GM19397 (cell line): Measurements from ENCODE around the gene PPARD.
"Not testable (repeated sequence)": the region's sequence is repeated elsewhere in the genome, so short reads cannot be mapped to it uniquely, and the experiment has no call there.

ENCODE experiments used
- ATAC-seq: cut with Tn5 transposase; IDR thresholded peaks from one replicate; pipeline ENCODE4 v1.9.1; 2021; ENCODE audit warnings: mild to moderate bottlenecking, moderate library complexity; ENCODE audit not compliant: unreplicated experiment

Gene PPARD

DNA sequence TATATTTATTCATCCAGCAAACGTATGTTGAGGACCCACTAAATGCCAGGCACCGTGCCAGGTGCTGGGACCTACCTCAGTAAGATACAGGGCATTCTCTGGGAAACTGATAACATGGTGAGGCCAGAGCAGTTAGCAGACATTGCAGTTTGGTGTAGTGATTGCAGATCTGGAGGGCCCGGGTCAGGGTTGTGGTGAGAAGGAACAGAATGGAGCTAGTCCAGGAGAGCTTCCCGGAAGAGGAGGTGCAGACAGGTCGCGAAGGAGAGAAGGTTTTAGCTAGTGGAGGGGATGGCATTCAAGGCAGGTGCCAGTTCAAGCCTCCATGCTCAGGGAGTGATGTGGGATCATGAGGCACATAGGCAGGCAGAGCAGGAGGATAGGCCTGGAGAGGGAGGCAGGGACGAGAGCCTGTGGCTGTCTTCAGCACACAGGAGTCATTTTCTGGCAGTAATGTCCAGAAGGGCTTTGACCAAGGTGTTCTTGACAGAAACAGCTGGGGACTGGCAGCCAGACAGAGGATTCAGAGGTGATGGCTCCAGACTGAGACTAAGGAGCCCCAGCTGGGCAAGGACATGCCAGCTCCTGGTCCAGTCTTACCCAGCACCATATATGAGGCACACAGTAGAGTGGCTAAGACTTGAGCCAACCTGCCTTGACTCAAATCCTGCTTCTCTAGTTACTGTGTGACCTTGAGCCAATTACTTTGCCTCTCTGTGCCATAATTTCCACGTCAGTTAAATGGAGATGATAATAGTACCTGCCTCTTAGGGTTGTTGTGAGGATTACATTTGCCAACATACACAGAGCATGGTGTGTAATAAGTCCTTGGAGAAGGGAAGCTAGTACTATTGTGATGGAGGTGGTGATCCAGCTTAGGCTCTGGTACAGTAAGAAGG is 61.4 kb downstream of the PPARD start:
- ATAC-seq, result no peak

DNA sequence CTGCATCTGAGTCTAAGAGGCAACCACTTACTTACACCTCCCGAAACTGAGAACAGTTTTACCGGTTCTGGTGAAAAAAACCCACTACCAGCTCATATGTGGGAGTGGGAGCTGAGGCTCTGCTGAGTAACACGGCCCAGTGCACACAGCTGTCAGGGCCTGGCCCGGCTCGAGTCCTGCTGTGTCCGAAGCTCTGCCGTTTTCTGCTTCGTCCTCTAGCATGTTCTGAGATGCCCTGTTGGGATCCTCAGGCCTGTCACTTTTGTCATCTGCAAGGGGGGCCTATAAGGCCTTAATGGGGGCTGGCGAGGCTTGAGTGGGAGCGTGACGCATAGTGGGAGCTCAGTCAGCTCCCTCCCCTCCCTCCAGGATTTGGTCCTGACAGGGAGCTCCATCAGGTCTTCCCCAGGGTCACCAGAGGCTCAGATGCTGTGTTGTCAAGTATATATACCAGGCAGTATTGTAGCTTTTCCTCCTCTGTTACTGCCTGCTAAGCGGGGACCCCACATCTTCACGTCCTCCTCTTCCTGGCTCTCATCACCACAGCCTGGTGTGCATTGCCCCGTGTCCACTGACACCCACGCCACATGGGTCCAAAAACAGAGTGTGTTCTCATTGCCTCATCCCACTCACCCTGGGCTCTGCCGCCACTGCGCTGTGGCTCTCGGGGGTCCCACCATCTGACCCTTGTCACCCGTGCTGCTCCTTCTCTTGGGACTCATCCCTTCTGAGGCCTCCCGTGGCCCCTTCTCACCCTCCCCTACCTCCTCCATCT is 64.5 kb downstream of the PPARD start:
- ATAC-seq, result no peak

DNA sequence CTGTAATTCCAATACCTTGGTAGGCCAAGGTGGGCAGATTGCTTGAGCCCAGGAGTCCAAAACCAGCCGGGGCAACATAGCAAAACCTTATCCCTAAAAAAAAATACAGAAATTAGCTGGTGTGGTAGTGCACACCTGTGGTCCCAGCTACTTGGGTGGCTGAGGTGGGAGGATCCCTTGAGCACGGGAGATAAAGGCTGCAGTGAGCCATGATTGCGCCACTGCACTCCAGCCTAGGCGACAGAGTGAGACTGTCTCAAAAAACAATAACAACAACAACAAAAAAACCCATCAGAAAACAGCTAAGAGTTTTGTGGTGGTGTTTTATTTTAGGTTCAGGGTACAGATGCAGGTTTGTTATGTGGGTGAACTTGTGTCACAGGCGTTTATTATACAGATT is 66.9 kb downstream of the PPARD start:
- ATAC-seq, result no peak

DNA sequence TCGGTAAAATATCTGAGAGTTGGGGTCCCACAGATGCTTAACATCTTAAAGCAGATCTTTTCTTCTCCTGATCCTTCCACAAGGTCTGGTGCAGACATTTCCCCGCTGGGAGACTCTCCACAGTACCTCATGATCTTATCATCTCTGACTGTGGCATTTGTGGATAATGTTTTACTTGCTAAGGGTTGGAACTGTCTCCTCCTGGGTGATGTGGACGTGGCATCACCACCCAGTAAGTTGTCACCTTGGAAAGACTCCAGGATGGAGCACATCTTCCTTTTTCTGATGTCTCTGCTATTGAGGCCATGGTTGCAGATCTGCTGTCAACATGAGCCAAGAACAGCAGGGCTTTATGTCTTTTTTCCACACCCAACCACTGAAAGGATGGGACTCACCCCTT is 67.8 kb downstream of the PPARD start:
- ATAC-seq, result no peak

DNA sequence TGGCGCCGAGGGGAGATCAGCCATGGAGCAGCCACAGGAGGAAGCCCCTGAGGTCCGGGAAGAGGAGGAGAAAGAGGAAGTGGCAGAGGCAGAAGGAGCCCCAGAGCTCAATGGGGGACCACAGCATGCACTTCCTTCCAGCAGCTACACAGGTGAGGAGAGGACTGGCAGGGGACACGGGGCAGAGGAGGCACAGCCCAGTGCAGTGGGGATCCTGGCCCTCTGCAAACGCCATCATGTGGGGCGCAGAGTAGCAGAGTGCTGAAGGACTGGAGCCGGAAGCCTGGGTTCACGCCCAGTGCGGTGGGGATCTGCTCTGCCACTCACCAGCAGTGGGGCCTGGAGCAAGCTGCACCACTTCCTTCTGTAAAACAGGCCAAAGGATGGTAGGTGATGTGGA is 68.7 kb downstream of the PPARD start:
- no peak for ATAC-seq

DNA sequence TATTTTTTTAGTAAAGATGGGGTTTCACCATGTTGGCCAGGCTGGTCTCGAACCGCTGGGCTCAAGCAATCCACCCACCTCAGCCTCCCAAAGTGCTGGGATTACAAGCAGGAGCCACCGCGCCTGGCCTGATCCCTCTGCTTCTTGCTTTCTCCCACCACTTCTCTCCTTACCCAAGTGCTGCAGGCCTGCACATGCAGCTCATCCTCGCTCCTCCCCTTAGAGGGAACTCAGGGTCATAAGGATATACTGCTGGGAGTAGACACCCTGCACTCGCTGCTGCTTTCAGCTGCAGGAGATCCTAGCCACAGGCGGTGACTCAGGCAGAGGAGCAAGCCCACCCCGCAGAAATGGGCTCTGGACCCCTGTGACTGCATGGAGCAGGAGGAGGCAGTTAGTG is 69.7 kb downstream of the PPARD start:
- ATAC-seq, result no peak

DNA sequence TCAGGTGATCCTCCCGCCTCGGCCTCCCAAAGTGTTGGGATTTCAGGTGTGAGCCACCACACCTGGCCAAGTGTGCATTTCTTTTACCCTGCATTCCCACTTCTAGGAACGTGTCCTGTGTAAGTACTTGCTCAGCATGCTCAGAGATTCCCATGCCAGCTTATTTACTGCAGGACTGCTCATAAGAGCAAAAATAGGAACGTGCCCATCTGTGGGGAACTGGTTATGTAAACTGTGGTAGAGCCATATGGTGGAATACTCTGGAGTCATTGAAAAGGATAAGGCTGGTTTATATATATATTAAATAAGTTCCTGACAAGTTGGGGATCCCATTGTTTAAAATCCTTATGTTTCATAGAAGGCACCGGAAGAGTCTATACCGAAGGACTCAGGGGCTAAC is 71.6 kb downstream of the PPARD start:
- ATAC-seq, result no peak

DNA sequence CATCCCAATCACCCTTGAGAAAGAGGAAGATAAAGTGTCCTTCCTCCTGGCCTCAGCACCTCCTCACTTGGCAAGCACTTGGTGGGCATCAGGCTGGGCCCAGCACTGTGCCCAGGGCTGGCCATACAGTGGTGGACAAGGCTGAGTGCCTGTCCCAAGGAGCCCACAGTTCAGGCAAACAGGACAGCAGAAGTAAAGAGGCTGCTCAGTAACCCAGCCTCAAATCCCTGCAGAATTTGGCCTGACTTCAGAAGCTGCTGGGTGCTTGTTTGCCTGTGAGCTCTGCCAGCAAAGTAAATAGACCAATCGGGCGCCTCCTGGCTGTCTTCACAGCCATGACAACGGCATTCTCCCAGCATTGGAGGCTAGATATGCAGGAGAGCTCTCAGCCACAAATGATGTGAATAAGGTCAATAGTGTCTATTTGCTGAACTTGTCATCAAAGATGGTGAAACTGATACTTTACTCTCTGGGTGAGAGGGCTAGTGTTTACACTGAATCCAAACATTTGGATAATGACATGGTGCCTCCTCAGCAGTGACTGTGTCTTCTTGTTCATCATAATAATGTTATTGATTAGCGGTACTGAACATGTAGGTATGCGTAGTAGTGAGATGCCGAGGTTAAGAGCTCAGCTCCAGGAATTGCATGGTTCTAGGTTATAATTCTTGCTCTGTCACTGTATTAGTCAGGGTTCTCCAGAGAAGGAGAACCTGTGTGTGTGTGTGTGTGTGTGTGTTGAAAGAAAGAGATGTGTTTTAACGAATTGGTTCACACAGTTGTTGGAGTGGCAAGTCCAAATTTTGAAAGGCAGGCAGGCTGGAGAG is 72.9 kb downstream of the PPARD start:
- ATAC-seq, result no peak

DNA sequence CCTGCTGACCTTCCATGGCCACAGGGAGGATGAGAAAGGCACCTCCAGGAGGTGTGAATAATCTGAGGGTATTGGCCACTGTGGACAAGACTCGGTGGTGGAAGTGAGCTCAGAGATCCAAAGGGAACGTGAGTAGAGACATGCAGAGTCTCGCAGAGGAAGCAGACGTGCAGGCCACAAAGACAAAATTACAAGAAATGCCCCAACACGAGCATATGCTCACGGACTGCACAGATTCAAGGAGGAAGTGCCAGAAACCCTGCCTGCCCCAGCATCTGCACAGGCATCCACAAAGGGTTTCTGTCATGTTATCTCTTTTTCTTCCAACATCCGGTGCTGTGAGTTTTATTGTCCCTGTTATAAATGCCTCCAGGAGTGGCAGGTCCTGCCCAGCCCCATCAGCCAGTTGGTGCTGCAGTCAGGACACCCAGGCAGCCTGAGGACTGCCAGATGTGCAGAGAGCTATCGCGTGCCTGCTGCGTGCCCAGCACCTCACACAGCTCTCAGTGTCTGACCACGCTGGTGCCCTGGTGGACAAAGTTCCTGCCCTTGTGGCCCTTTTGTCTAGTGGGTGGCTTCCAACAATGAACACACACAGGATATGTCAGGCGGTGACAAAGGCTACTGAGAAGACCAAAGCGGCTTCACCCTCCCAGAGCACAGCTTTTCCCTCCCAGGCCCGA is 75.8 kb downstream of the PPARD start:
- ATAC-seq, result no peak

DNA sequence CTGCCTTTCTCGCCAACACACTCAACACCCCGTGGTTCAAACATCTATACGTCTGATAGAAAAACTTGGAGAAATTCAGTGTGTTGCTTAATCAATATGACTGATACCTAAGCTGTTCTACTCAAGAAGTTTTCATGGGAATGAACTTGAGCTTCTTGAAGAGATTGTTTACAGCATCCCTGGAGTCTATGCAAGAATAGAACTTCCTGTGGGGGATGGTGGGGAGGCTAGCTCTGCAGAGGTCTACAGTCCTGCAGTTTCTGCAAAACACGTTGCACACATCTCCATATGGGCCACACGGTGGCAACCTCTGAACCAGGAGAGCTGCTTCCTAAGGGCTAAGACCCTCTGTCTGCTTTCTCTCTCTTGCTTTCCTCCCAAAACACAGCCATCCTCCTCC is 77.1 kb downstream of the PPARD start:
- ATAC-seq, result no peak

DNA sequence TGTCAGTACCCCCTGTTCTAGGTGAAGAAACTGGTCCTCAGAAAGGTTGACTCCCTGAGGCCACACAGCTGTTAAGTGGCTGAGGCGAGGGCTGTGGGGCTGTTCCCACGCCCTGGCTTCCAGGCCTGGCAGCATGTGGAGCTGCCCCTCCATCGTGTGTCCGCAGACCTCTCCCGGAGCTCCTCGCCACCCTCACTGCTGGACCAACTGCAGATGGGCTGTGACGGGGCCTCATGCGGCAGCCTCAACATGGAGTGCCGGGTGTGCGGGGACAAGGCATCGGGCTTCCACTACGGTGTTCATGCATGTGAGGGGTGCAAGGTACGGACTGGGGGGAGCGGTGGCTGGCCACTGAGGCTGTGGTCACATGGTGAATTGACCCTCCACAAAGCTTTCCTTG is 77.6 kb downstream of the PPARD start:
- ATAC-seq, result no peak

DNA sequence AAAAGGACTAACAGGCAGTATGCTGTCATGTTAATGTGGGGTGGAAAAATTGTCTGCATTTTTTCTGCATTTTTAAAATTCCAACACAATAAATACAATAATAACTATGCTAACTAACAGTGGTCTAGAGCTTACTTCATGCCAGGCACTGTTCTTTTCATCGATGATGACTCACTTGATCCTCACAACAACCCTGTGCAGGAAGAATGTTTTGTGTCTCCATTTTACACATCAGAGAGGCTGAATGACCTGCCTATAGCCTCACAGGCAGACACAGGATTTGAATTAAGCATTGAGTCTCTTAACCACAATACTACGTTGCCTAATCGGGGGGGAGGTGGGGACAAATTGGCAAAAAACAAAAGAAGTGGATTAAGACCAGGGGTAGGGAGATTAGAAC is 82.9 kb downstream of the PPARD start:
- no peak for ATAC-seq

DNA sequence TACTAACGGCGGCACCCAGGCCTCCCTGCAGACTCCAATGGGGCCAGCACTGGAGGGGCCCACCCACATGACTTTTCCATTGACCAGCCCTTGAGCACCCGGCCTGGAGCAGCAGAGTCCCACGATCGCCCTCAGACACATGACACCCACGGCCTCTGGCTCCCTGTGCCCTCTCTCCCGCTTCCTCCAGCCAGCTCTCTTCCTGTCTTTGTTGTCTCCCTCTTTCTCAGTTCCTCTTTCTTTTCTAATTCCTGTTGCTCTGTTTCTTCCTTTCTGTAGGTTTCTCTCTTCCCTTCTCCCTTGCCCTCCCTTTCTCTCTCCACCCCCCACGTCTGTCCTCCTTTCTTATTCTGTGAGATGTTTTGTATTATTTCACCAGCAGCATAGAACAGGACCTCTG is 83.7 kb downstream of the PPARD start:
- no peak for ATAC-seq

DNA sequence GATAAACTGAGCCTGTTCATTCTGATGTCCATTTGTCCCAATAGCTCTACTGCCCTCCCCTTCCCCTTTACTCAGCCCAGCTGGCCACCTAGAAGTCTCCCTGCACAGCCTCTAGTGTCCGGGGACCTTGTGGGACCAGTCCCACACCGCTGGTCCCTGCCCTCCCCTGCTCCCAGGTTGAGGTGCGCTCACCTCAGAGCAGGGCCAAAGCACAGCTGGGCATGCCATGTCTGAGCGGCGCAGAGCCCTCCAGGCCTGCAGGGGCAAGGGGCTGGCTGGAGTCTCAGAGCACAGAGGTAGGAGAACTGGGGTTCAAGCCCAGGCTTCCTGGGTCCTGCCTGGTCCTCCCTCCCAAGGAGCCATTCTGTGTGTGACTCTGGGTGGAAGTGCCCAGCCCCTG is 85.1 kb downstream of the PPARD start:
- ATAC-seq, result no peak

DNA sequence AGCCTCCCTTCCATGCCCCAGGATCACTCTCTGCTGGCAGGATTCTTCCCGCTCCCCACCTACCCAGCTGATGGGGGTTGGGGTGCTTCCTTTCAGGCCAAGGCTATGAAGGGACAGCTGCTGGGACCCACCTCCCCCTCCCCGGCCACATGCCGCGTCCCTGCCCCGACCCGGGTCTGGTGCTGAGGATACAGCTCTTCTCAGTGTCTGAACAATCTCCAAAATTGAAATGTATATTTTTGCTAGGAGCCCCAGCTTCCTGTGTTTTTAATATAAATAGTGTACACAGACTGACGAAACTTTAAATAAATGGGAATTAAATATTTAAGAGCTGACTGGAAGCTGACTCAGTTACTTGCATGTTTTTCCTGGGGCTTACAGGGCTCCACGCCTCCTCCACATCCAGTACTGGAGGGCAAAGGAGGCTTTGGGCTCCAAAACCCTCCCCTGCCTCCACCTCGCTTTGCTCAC is 85.5 kb downstream of the PPARD start:
- no peak for ATAC-seq

DNA sequence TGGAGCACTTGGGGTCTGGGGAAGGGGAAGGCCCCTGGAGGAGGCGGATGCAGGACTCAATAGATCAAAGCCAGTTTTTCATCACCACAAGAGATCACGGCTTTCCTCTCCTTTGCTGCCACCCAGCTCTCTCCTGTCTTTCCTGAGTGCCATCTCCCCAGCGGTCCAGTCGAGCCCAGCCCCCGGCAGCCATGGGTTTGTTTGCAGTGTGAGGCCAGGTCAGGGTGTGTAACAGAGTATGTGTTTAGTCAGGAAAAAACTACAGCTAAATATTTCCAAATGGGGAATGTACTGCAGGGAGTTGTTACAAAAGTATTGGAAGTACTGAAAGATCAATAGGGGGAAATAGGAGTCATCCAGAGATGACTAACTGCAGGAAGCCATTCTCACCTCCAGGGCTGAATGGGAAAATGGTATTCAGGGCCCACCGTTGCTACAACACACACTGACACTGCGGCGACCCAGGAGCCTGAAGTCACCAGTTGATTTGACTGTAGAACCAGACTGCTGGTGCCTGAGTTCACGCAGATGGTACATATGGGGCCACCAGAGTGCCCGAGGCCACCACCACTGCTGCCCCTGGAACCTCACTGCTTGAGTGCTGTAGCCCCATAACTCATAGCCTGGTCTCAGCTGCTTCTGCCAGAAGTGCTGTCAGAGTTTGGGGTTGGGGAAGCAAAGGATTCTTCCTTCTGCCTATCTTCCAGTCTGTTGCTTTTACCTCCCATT is 86.2 kb downstream of the PPARD start:
- no peak for ATAC-seq

DNA sequence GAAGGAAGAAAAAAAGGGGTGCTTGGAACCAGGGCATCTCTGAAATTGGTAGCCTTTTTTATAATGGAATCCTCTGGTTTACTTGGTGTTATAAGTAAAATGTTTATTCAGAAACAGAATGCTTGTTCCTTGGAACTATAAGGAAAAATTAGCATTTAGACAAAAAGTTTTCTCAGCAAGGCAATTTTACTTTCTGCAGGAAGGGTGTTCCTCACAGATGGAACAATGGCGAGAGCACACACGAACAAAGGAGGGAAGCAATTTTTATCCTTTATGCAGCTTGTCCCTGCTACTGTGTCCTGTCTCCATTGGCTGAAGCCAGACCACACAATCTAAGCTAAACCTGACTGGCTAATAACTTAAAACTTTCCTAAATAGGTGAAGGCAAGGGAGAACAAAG is 87.1 kb downstream of the PPARD start:
- ATAC-seq, result no peak

DNA sequence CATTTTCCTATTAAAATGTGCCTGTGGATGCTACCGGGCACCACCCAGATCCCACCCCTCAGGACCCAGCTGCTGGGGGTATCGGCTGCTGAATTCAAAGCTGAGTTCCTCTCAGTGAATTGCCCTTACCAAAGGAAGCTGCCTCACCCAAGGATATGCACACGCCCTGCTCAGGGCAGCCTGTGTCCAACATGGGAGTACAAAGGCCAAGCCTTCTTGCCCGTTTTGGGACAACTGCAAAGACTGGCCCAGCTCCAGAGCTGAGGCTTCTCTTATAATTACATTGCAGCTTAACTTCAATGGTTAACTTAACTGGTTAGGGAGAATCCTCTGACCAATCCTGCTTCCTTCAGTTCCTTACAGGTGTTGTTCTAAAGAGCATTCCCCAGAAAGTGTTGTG is 89.9 kb downstream of the PPARD start:
- no peak for ATAC-seq

DNA sequence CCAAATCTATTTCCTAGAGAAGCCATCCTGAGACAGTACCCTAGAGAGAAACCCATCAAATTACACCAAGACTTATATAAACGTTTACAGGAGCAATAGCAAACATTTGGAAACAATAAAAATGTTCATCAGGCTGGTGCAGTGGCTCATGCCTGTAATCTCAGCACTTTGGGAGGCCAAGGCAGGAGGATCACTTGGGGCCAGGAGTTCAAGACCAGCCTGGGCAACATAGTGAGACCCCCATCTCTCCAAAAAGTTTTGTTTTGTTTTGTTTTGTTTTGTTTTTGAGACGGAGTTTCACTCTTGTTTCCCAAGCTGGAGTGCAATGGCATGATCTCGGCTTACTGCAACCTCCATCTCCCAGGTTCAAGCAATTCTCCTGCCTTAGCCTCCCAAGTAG is 90.3 kb downstream of the PPARD start:
- ATAC-seq, result not testable (repeated sequence)
